K562 (cell line): ENCODE data around the gene CALHM3. TPM values are rescaled to one million over a fixed set of nuclear protein-coding genes. Genes with fewer than 3 reads are reported as not detected.

ENCODE experiments used
- ATAC-seq: fragments of 200-7000 bp; cut with Tn5 transposase; 3 replicates; pipeline ENCODE4 v1.9.1; 2020; ENCODE audit warnings: moderate library complexity
- BruUV-seq: library from RNA; stranded (reverse); fragments of 400-500 nt; replicated peaks from 2 replicates; lab custom pipeline; 2021; lab: Mats Ljungman, UMichigan
- CTCF ChIA-PET: fragments of 300-600 bp; formaldehyde crosslinking; extraction: SDS; loops from one replicate; lab custom pipeline; 2021; ENCODE audit warnings: low intra/inter-chr PET ratio; lab: Yijun Ruan, JAX
- POLR2A ChIA-PET: fragments of 300-600, 350-650 bp; sonication (Branson Sonifier 250); formaldehyde crosslinking; extraction: SDS; loops from one replicate; lab custom pipeline; 2021; ENCODE audit warnings: antibody characterized with exemption, inconsistent platforms; lab: Yijun Ruan, JAX
- DNase-seq, 4 experiments: peaks; one replicate each; pipeline versions ENCODE4 v3.0.0 to v3.0.0-alpha.2; 2011 to 2018; ENCODE audit warnings: low spot score in 3 of 4, mixed read lengths in 3 of 4; ENCODE audit errors: extremely low read depth in 1 of 4
- FAIRE-seq: peaks from 2 replicates; lab custom pipeline; 2011; peaks lifted over from hg19 to GRCh38; lab: Jason Lieb, UNC
- H2AFZ ChIP-seq: 2 replicates; pipeline ENCODE4 v1.6.0; 2011; ENCODE audit warnings: low read depth, low read length, control low read depth, inconsistent platforms
- H3K27ac ChIP-seq: fragments of 200-600 bp; 3 replicates; pipeline ENCODE4 v1.8.0; 2011; ENCODE audit warnings: low read depth, mild to moderate bottlenecking, control low read depth, inconsistent platforms, low read length, moderate library complexity, mixed read lengths; ENCODE audit errors: extremely low read depth
- H3K27me3 ChIP-seq, 2 experiments: fragments of 300-600 bp in 1 of 2; 2 replicates in 1 of 2; 3 replicates in 1 of 2; pipeline versions ENCODE4 v1.6.0 to v1.8.0; 2011; ENCODE audit warnings: inconsistent platforms in 2 of 2, low read length in 2 of 2, mild to moderate bottlenecking in 1 of 2, mixed read lengths in 1 of 2, moderate library complexity in 1 of 2; ENCODE audit not compliant: control insufficient read depth in 2 of 2, insufficient read depth in 2 of 2
- H3K36me3 ChIP-seq: fragments of 300-600 bp; 3 replicates; pipeline ENCODE4 v1.8.0; 2011; ENCODE audit warnings: mild to moderate bottlenecking, low read length, inconsistent platforms; ENCODE audit not compliant: control insufficient read depth, insufficient read depth
- H3K4me1 ChIP-seq, 2 experiments: fragments of 200-600 bp in 1 of 2; replicated peaks in 1 of 2; 2 replicates in 1 of 2; 3 replicates in 1 of 2; pipeline versions ENCODE4 v1.5.1 to v1.8.0; 2011; ENCODE audit warnings: inconsistent platforms in 2 of 2, low read length in 2 of 2, mild to moderate bottlenecking in 1 of 2, mixed read lengths in 1 of 2, moderate library complexity in 1 of 2; ENCODE audit not compliant: control insufficient read depth in 2 of 2, insufficient read depth in 2 of 2
- H3K4me2 ChIP-seq: 2 replicates; pipeline ENCODE4 v1.6.1; 2011; ENCODE audit warnings: low read length, control low read depth, inconsistent platforms, mixed read lengths; ENCODE audit not compliant: insufficient read depth
- H3K4me3 ChIP-seq: fragments of 200-600 bp; sonication (generic), shearing (Covaris generic); 2 replicates; pipeline ENCODE4 v1.5.1; 2016; ENCODE audit warnings: control low read depth, inconsistent platforms
- H3K79me2 ChIP-seq: fragments of 200-600 bp; 3 replicates; pipeline ENCODE4 v1.8.0; 2011; ENCODE audit warnings: low read length, inconsistent platforms; ENCODE audit not compliant: control insufficient read depth, insufficient read depth
- H3K9ac ChIP-seq, 2 experiments: 2 replicates each; pipeline versions ENCODE4 v1.6.0 to v1.6.1; 2011; ENCODE audit warnings: low read depth in 2 of 2, low read length in 2 of 2, control low read depth in 1 of 2, inconsistent platforms in 1 of 2, mild to moderate bottlenecking in 1 of 2, mixed read lengths in 1 of 2; ENCODE audit not compliant: insufficient read depth in 1 of 2
- H3K9me1 ChIP-seq: one replicate; pipeline ENCODE4 v1.6.0; 2011; ENCODE audit warnings: inconsistent platforms, mild to moderate bottlenecking, low read length, moderate library complexity; ENCODE audit not compliant: control insufficient read depth, insufficient read depth
- H3K9me3 ChIP-seq: replicated peaks from 2 replicates; pipeline ENCODE4 v1.5.1; 2011; ENCODE audit warnings: low read depth, low read length, inconsistent platforms; ENCODE audit not compliant: control insufficient read depth, insufficient read depth
- H4K20me1 ChIP-seq: replicated peaks from 2 replicates; pipeline ENCODE4 v1.6.1; 2011; ENCODE audit warnings: low read length, inconsistent platforms, mixed read lengths; ENCODE audit not compliant: control insufficient read depth, insufficient read depth
- ATF6 ChIP-seq: sonication (generic); formaldehyde crosslinking; IDR thresholded peaks from 2 replicates; pipeline ENCODE4 v1.4.0; 2020; ENCODE audit warnings: mild to moderate bottlenecking, missing genetic modification reagents
- DEAF1 ChIP-seq: fragments of 450-650 bp; formaldehyde crosslinking; IDR thresholded peaks from 2 replicates; pipeline ENCODE4 v1.4.0; 2020; ENCODE audit warnings: mild to moderate bottlenecking, moderate library complexity
- HNRNPK ChIP-seq: fragments of 200-400 bp; formaldehyde crosslinking; IDR thresholded peaks from one replicate; pipeline ENCODE4 v1.6.1; 2018; ENCODE audit warnings: mild to moderate bottlenecking, low read depth, low read length; ENCODE audit not compliant: poor library complexity, severe bottlenecking
- KDM4B ChIP-seq, 2 experiments: fragments of 450-650 bp in 1 of 2; sonication (generic) in 1 of 2; IDR thresholded peaks; 2 replicates each; pipeline ENCODE4 v1.6.1; 2016 to 2017; ENCODE audit warnings: borderline replicate concordance in 2 of 2, antibody characterized with exemption in 1 of 2, low read depth in 1 of 2, mild to moderate bottlenecking in 1 of 2
- MAX ChIP-seq: sonication (generic); formaldehyde crosslinking; IDR thresholded peaks from 2 replicates; pipeline ENCODE4 v1.9.0; 2022; ENCODE audit warnings: mild to moderate bottlenecking, missing genetic modification reagents
- WGBS: fragments of 100-300 bp; shearing (Covaris generic); methylation state at CpG from one replicate; pipeline ENCODE4 v1.1.6; 2016; ENCODE audit warnings: low coverage, mixed read lengths; ENCODE audit not compliant: insufficient coverage; ENCODE audit errors: missing lambda C conversion rate; 5-methylcytosine and 5-hydroxymethylcytosine counted together
- in situ Hi-C: fragments of 300-500 bp; cut with MboI; formaldehyde crosslinking; loops from 4 replicates; pipeline ENCODE4 v1.15.0; 2018; ENCODE audit warnings: inconsistent platforms, mixed read lengths
- intact Hi-C: fragments of 100-400 bp; cut with micrococcal nuclease; formaldehyde crosslinking; loops from 2 replicates; pipeline ENCODE4 v1.14.2; 2022
- polyA plus RNA-seq, 8 experiments: library from polyadenylated mRNA; depleted of rRNA in 4 of 8; stranded (reverse) in 5 of 8; unstranded in 3 of 8; fragments of >200 nt; fragmentation: Nextera tagmentation in 2 of 8; fragmentation: Illumina TruSeq in 1 of 8; extraction: Ambion mirVana in 2 of 8; extraction: Trizol in 1 of 8; gene quantifications; 2 replicates each; pipeline versions ENCODE4 v1.2.1 to v1.2.3, GENCODE V29; 2011 to 2014; ENCODE audit warnings: inconsistent platforms in 1 of 8, missing spikeins in 1 of 8
- total RNA-seq, 7 experiments: library from RNA; depleted of rRNA in 6 of 7; stranded (reverse); fragments of >200 nt in 6 of 7; fragmentation: Illumina TruSeq in 2 of 7; extraction: Trizol in 2 of 7; gene quantifications; 2 replicates each; pipeline versions ENCODE4 v1.2.1 to v1.2.3, GENCODE V29; 2011 to 2021; ENCODE audit warnings: low replicate concordance in 1 of 7

Gene CALHM3
- total and polyA plus RNA-seq, 9 of the 15 experiments (the other 6 are each of a cell fraction or from before 2014, with no cell fraction given), result not detected

GRCh38 chr10:103493916-103494877 is 15.2 kb upstream of the CALHM3 start:
- POLR2A ChIA-PET, result interaction anchor here (0.7 to 1.2 kb wide), 2 partner anchors 56 to 100 kb away, joined by 3 read pairs; no protein-coding TSS in a partner anchor
- no peak overlapping the region for H3K4me3 ChIP-seq
- in situ Hi-C loops, result no loop called here
- peaks cover 0 to 14% of the 10 kb centered on the region in 2 experiments; a peak in 2 of 5 replicates for H3K4me1 ChIP-seq
- no peak overlapping the region for H3K4me2 ChIP-seq
- H4K20me1 ChIP-seq, result no peaks in the 10 kb centered on the region; the same call in 1 of the 2 replicates
- no peak overlapping the region for H2AFZ ChIP-seq
- no peak for ATAC-seq
- BruUV-seq, result no TSS peak
- TF ChIP-seq ATF6 (CRISPR knock-in tag), result no peak
- no peak for TF ChIP-seq KDM4B (IDR thresholded peaks at IDR 0.05; ENCODE audit: borderline replicate concordance in 2 of 2, low read depth in 1 of 2)
- no peak for TF ChIP-seq DEAF1
- no peak for TF ChIP-seq MAX (CRISPR knock-in tag)
- TF ChIP-seq HNRNPK, result no peak
- CTCF ChIA-PET, result no interaction called here
- no peaks in the 10 kb centered on the region for H3K9me3 ChIP-seq
- no peaks in the 10 kb centered on the region for H3K79me2 ChIP-seq
- no peaks in the 10 kb centered on the region for H3K9me1 ChIP-seq
- DNase-seq, result peak in 1 of 4 experiments; percentile 23
- FAIRE-seq, result no peak
- H3K9ac ChIP-seq, result no peak overlapping the region
- 5% methylated on average over 11 of the region's 92 CpGs for WGBS
- intact Hi-C loops, result no loop called here
- H3K36me3 ChIP-seq, result no peaks in the 10 kb centered on the region
- peaks cover 15 to 47% of the 10 kb centered on the region in 2 experiments; a peak in 4 of 5 replicates for H3K27me3 ChIP-seq
- no peak overlapping the region for H3K27ac ChIP-seq
